Esophagus muscularis mucosa (tissue), 4 donors: ENCODE measurements around the gene ZDHHC19. TPM values are rescaled to one million over a fixed set of nuclear protein-coding genes. Genes with fewer than 3 reads are reported as not detected.

Experiments
- DNase-seq: peaks from one replicate; pipeline ENCODE4 v3.0.0-alpha.2; 2017; ENCODE audit errors: extremely low spot score
- H3K27ac ChIP-seq, 4 donors: fragments of 200-600 bp; sonication (generic); replicated peaks in 1 of 4; 1 replicate in 3 of 4; 2 replicates in 1 of 4; pipeline ENCODE4 v1.5.1; 2016 to 2019; ENCODE audit warnings: mild to moderate bottlenecking in 1 of 4
- H3K27me3 ChIP-seq, 4 donors: fragments of 200-600 bp; sonication (generic); one replicate each; pipeline versions ENCODE4 v1.5.1 to v1.6.0; 2016 to 2019
- H3K36me3 ChIP-seq, 4 donors: fragments of 200-600 bp; sonication (generic); one replicate each; pipeline ENCODE4 v1.5.1; 2016 to 2019
- H3K4me1 ChIP-seq, 4 donors: fragments of 200-600 bp; sonication (generic); one replicate each; pipeline ENCODE4 v1.5.1; 2016 to 2019
- H3K4me3 ChIP-seq, 4 donors: fragments of 200-600 bp; sonication (generic); 1 replicate in 2 of 4; 2 replicates in 2 of 4; pipeline ENCODE4 v1.5.1; 2016 to 2019; ENCODE audit warnings: mild to moderate bottlenecking in 4 of 4, moderate library complexity in 1 of 4
- H3K9me3 ChIP-seq, 4 donors: fragments of 200-600 bp; sonication (generic); 1 replicate in 3 of 4; 2 replicates in 1 of 4; pipeline ENCODE4 v1.5.1; 2016 to 2019
- CTCF ChIP-seq, 3 experiments: fragments of 200-600 bp in 2 of 3; fragments of 450-650 bp in 1 of 3; sonication (generic) in 2 of 3; IDR thresholded peaks; one replicate each; pipeline ENCODE4 v1.5.1; 2017 to 2019; ENCODE audit warnings: antibody characterized with exemption in 3 of 3, mild to moderate bottlenecking in 2 of 3, moderate library complexity in 1 of 3
- EP300 ChIP-seq: sonication (generic); formaldehyde crosslinking; IDR thresholded peaks from one replicate; pipeline ENCODE4 v1.6.1; 2017; ENCODE audit warnings: antibody characterized with exemption
- POLR2A ChIP-seq: fragments of 450-650 bp; IDR thresholded peaks from one replicate; pipeline ENCODE4 v1.6.1; 2017; ENCODE audit warnings: antibody characterized with exemption, moderate library complexity, mild to moderate bottlenecking, low read depth
- POLR2AphosphoS5 ChIP-seq, 2 donors: sonication (generic); formaldehyde crosslinking; IDR thresholded peaks; one replicate each; pipeline ENCODE4 v1.6.1; 2017; ENCODE audit warnings: antibody characterized with exemption in 2 of 2
- WGBS: methylation state at CpG from one replicate; pipeline ENCODE4 v1.1.5; 2018; 5-methylcytosine and 5-hydroxymethylcytosine counted together
- intact Hi-C: fragments of 100-400 bp; cut with DNase I; formaldehyde crosslinking; loops from one replicate; pipeline ENCODE4 v1.15.1; 2023
- total RNA-seq, 4 donors: library from RNA; depleted of rRNA; stranded (reverse); fragments of >200 nt; gene quantifications; one replicate each; pipeline versions ENCODE4 v1.1.0 to v1.2.1, GENCODE V29; 2016

ZDHHC19 gene
- total RNA-seq, 4 donors from 2014 or later = not detected

- Histone ChIP-seq H3K9me3 (no peaks in the 10 kb centered on the region), H3K27ac (no peak overlapping the region), H3K4me3 (no peak overlapping the region), H3K4me1 (no peaks in the 10 kb centered on the region), H3K36me3 (peaks cover 52 to 67% (median 63%) of the 10 kb centered on the region in 4 donors), H3K27me3 (no peaks in the 10 kb centered on the region)
- WGBS = 75% methylated on average over 14 of the region's 14 CpGs
- intact Hi-C loops = no loop called here
- TF ChIP-seq POLR2AphosphoS5 (IDR thresholded peaks at IDR 0.05) = no peak
- no peak for DNase-seq
Observed at GRCh38 chr3:196238612-196239560, 27.7 kb upstream of the ZDHHC19 start.

- Histone ChIP-seq H3K4me3 (no peak overlapping the region), H3K36me3 (peaks cover 51 to 60% (median 56%) of the 10 kb centered on the region in 4 donors), H3K9me3 (no peaks in the 10 kb centered on the region), H3K4me1 (no peaks in the 10 kb centered on the region), H3K27me3 (no peaks in the 10 kb centered on the region), H3K27ac (no peak overlapping the region)
- intact Hi-C loops = no loop called here
- no peak for TF ChIP-seq EP300
- TF ChIP-seq POLR2A = no peak
- no peak for TF ChIP-seq POLR2AphosphoS5 (IDR thresholded peaks at IDR 0.05)
- no peak for TF ChIP-seq CTCF (IDR thresholded peaks at IDR 0.05)
- DNase-seq = no peak
- 88% methylated on average over 5 of the region's 5 CpGs for WGBS
Observed at GRCh38 chr3:196237203-196237602, 26.0 kb upstream of the ZDHHC19 start.

GRCh38 chr3:196236223-196236622, 25.0 kb upstream of the ZDHHC19 start:
- no peak for TF ChIP-seq CTCF (IDR thresholded peaks at IDR 0.05)
- no peak for TF ChIP-seq POLR2A
- TF ChIP-seq POLR2AphosphoS5 (IDR thresholded peaks at IDR 0.05) = no peak
- no peak for TF ChIP-seq EP300
- Histone ChIP-seq H3K36me3 (peaks cover 42 to 50% (median 46%) of the 10 kb centered on the region in 4 donors), H3K4me3 (no peak overlapping the region), H3K27me3 (no peaks in the 10 kb centered on the region), H3K4me1 (no peaks in the 10 kb centered on the region), H3K9me3 (no peaks in the 10 kb centered on the region), H3K27ac (no peak overlapping the region)
- DNase-seq = no peak
- intact Hi-C loops = no loop called here
- WGBS = 86% methylated on average over 8 of the region's 8 CpGs

- H3K27me3 ChIP-seq = no peaks in the 10 kb centered on the region
- H3K9me3 ChIP-seq = no peaks in the 10 kb centered on the region
- H3K27ac ChIP-seq = no peak overlapping the region
- H3K4me3 ChIP-seq = no peak overlapping the region
- TF ChIP-seq EP300 = no peak
- peaks cover 35 to 45% (median 40%) of the 10 kb centered on the region in 4 donors for H3K36me3 ChIP-seq
- DNase-seq = no peak
- no peaks in the 10 kb centered on the region for H3K4me1 ChIP-seq
- WGBS = 73% methylated on average over 12 of the region's 12 CpGs
- intact Hi-C loops = no loop called here
Observed at GRCh38 chr3:196235452-196236122, 24.4 kb upstream of the ZDHHC19 start.

GRCh38 chr3:196232882-196233251, 21.7 kb upstream of the ZDHHC19 start:
- Histone ChIP-seq H3K27me3 (peaks cover 0 to 1% (median 0%) of the 10 kb centered on the region in 4 donors), H3K4me1 (peaks cover 0 to 2% (median 0%) of the 10 kb centered on the region in 4 donors), H3K27ac (no peak overlapping the region), H3K4me3 (no peak overlapping the region), H3K9me3 (no peaks in the 10 kb centered on the region), H3K36me3 (peaks cover 12 to 19% (median 13%) of the 10 kb centered on the region in 4 donors)
- no peak for DNase-seq
- WGBS = 80% methylated on average over 8 of the region's 8 CpGs
- intact Hi-C loops = no loop called here
- TF ChIP-seq POLR2AphosphoS5 (IDR thresholded peaks at IDR 0.05) = no peak
- no peak for TF ChIP-seq CTCF (IDR thresholded peaks at IDR 0.05)
- no peak for TF ChIP-seq POLR2A
- TF ChIP-seq EP300 = no peak
